Cardiac muscle cell (in vitro differentiated cells and primary cell): ENCODE data around the gene MRPL24. TPM values are rescaled to one million over a fixed set of nuclear protein-coding genes. Genes with fewer than 3 reads are reported as not detected.

Experiments
- DNase-seq, 2 donors: peaks; one replicate each; pipeline versions ENCODE4 v3.0.0 to v3.0.0-alpha.2; 2010 to 2017; ENCODE audit warnings: low read depth in 1 of 2, low spot score in 1 of 2
- H3K27ac ChIP-seq: fragments of 200-600 bp; sonication (generic); 2 replicates; pipeline ENCODE4 v1.5.1; 2016
- H3K27me3 ChIP-seq: fragments of 200-600 bp; sonication (generic); 2 replicates; pipeline ENCODE4 v1.6.0; 2016; ENCODE audit warnings: control low read depth
- H3K36me3 ChIP-seq: fragments of 200-600 bp; sonication (generic); 2 replicates; pipeline ENCODE4 v1.5.1; 2016; ENCODE audit warnings: control low read depth
- H3K4me1 ChIP-seq: fragments of 200-600 bp; sonication (generic); 2 replicates; pipeline ENCODE4 v1.8.1; 2017; ENCODE audit warnings: low read depth, mild to moderate bottlenecking, mixed run types
- H3K4me3 ChIP-seq: fragments of 200-600 bp; sonication (generic); 2 replicates; pipeline ENCODE4 v1.5.1; 2016; ENCODE audit warnings: mild to moderate bottlenecking
- H3K9me3 ChIP-seq: fragments of 200-600 bp; sonication (generic); 2 replicates; pipeline ENCODE4 v1.5.1; 2017; ENCODE audit warnings: low read depth, mild to moderate bottlenecking, control low read depth
- CTCF ChIP-seq: IDR thresholded peaks from 2 replicates; pipeline ENCODE4 v1.5.1; 2012; ENCODE audit warnings: low read depth, mild to moderate bottlenecking, low read length
- polyA plus RNA-seq: library from polyadenylated mRNA; unstranded; fragments of >200 nt; fragmentation: Nextera tagmentation; extraction: Ambion mirVana; gene quantifications from 2 replicates; pipeline ENCODE4 v1.2.1, GENCODE V29; 2016
- total RNA-seq: library from RNA; depleted of rRNA; stranded (reverse); fragments of >200 nt; gene quantifications from 2 replicates; pipeline ENCODE4 v1.2.3, GENCODE V29; 2016

The MRPL24 gene
- total and polyA plus RNA-seq, 2 experiments from 2014 or later, result 34.9 to 77.7 TPM

GRCh38 chr1:156703336-156703735 is 37.6 kb downstream of the MRPL24 start:
- no peaks in the 10 kb centered on the region for H3K9me3 ChIP-seq
- no peak for TF ChIP-seq CTCF
- no peak overlapping the region for H3K27ac ChIP-seq
- no peak for DNase-seq
- no peaks in the 10 kb centered on the region for H3K27me3 ChIP-seq
- H3K4me1 ChIP-seq, result peaks cover 28% of the 10 kb centered on the region
- peaks cover 18% of the 10 kb centered on the region for H3K36me3 ChIP-seq
- peak overlapping the region; percentile 77 for H3K4me3 ChIP-seq

- Histone ChIP-seq H3K4me3 (no peak overlapping the region), H3K4me1 (peaks cover 9% of the 10 kb centered on the region), H3K27ac (peak overlapping the region; percentile 59), H3K9me3 (no peaks in the 10 kb centered on the region), H3K27me3 (no peaks in the 10 kb centered on the region), H3K36me3 (peaks cover 18% of the 10 kb centered on the region)
- TF ChIP-seq CTCF, result no peak
- DNase-seq, result no peak
Observed at GRCh38 chr1:156700736-156701531, 40.0 kb downstream of the MRPL24 start.

- H3K36me3 ChIP-seq, result peaks cover 18% of the 10 kb centered on the region
- DNase-seq, result no peak
- no peaks in the 10 kb centered on the region for H3K27me3 ChIP-seq
- H3K9me3 ChIP-seq, result no peaks in the 10 kb centered on the region
- H3K4me1 ChIP-seq, result peaks cover 17% of the 10 kb centered on the region
- H3K27ac ChIP-seq, result peak overlapping the region; percentile 43
- TF ChIP-seq CTCF, result no peak
- H3K4me3 ChIP-seq, result no peak overlapping the region
Observed at GRCh38 chr1:156698995-156699394, 41.9 kb downstream of the MRPL24 start.

GRCh38 chr1:156697481-156697880 is 43.4 kb downstream of the MRPL24 start:
- no peaks in the 10 kb centered on the region for H3K27me3 ChIP-seq
- H3K4me3 ChIP-seq, result no peak overlapping the region
- H3K4me1 ChIP-seq, result peaks cover 21% of the 10 kb centered on the region
- H3K27ac ChIP-seq, result no peak overlapping the region
- no peak for DNase-seq
- H3K9me3 ChIP-seq, result no peaks in the 10 kb centered on the region
- peaks cover 18% of the 10 kb centered on the region for H3K36me3 ChIP-seq
- no peak for TF ChIP-seq CTCF

GRCh38 chr1:156696755-156697154 is 44.1 kb downstream of the MRPL24 start:
- no peak overlapping the region for H3K4me3 ChIP-seq
- DNase-seq, result no peak
- H3K4me1 ChIP-seq, result peaks cover 28% of the 10 kb centered on the region
- H3K36me3 ChIP-seq, result peaks cover 18% of the 10 kb centered on the region
- H3K27me3 ChIP-seq, result no peaks in the 10 kb centered on the region
- no peaks in the 10 kb centered on the region for H3K9me3 ChIP-seq
- TF ChIP-seq CTCF, result no peak
- H3K27ac ChIP-seq, result no peak overlapping the region
